HepG2 (cell line): ENCODE measurements around the gene FHL3. TPM values are rescaled to one million over a fixed set of nuclear protein-coding genes. Genes with fewer than 3 reads are reported as not detected.

Experiments used
- FLYWCH1 ChIP-seq: sonication (generic); formaldehyde crosslinking; IDR thresholded peaks from 2 replicates; pipeline ENCODE4 v1.8.1; 2023; ENCODE audit warnings: mild to moderate bottlenecking, missing genetic modification reagents
- GABPB1 ChIP-seq: IDR thresholded peaks from 2 replicates; pipeline ENCODE4 v1.6.1; 2016; ENCODE audit warnings: mild to moderate bottlenecking, missing genetic modification reagents, moderate library complexity, missing compliant biosample characterization
- HDAC1 ChIP-seq: sonication (generic); formaldehyde crosslinking; IDR thresholded peaks from 2 replicates; pipeline ENCODE4 v1.5.1; 2020; ENCODE audit warnings: mild to moderate bottlenecking, missing genetic modification reagents
- HNRNPLL ChIP-seq: fragments of 200-400 bp; formaldehyde crosslinking; IDR thresholded peaks from 2 replicates; pipeline ENCODE4 v1.6.1; 2017; ENCODE audit warnings: mild to moderate bottlenecking, low read depth, low read length; ENCODE audit not compliant: poor library complexity, severe bottlenecking
- HOXA3 ChIP-seq: sonication (generic); formaldehyde crosslinking; IDR thresholded peaks from 2 replicates; pipeline ENCODE4 v1.5.0; 2020; ENCODE audit warnings: missing genetic modification reagents
- ISL2 ChIP-seq: sonication (generic); formaldehyde crosslinking; IDR thresholded peaks from 2 replicates; pipeline ENCODE4 v1.5.0; 2020; ENCODE audit warnings: missing genetic modification reagents
- ZNF432 ChIP-seq: sonication (generic); formaldehyde crosslinking; IDR thresholded peaks from 2 replicates; pipeline ENCODE4 v1.5.0; 2020; ENCODE audit warnings: missing genetic modification reagents, mild to moderate bottlenecking, borderline replicate concordance
- ZNF577 ChIP-seq: sonication (generic); formaldehyde crosslinking; IDR thresholded peaks from 2 replicates; pipeline ENCODE4 v1.4.0; 2020; ENCODE audit warnings: mild to moderate bottlenecking, low read depth, missing genetic modification reagents, borderline replicate concordance
- polyA plus RNA-seq, 8 experiments: library from polyadenylated mRNA; depleted of rRNA in 3 of 8; stranded (reverse) in 7 of 8; unstranded in 1 of 8; fragments of >200 nt; fragmentation: Illumina TruSeq in 4 of 8; extraction: Trizol in 4 of 8; gene quantifications; 2 replicates each; pipeline versions ENCODE4 v1.2.1 to v1.2.3, GENCODE V29; 2011 to 2016; ENCODE audit warnings: low read depth in 4 of 8, missing spikeins in 1 of 8, mixed read lengths in 1 of 8; ENCODE audit not compliant: insufficient read depth in 1 of 8
- total RNA-seq, 5 experiments: library from RNA; depleted of rRNA; stranded (reverse); fragments of >200 nt; fragmentation: Illumina TruSeq; extraction: Trizol; gene quantifications; 2 replicates each; pipeline ENCODE4 v1.2.3, GENCODE V29; 2016; ENCODE audit warnings: low read depth in 1 of 5
- TF ChIP-seq, protein P1 (sequence below): sonication (generic); formaldehyde crosslinking; IDR thresholded peaks from 2 replicates; pipeline ENCODE4 v1.4.0; 2020; ENCODE audit warnings: missing genetic modification reagents
- TF ChIP-seq, protein P2 (sequence below): sonication (generic); formaldehyde crosslinking; IDR thresholded peaks from 2 replicates; pipeline ENCODE4 v1.8.1; 2023; ENCODE audit warnings: mild to moderate bottlenecking, missing genetic modification reagents, borderline replicate concordance
- TF ChIP-seq, protein P3 (sequence below): sonication (generic); formaldehyde crosslinking; IDR thresholded peaks from 2 replicates; pipeline ENCODE4 v1.4.0; 2020; ENCODE audit warnings: missing genetic modification reagents
- TF ChIP-seq, protein P4 (sequence below): sonication (generic); formaldehyde crosslinking; IDR thresholded peaks from 2 replicates; pipeline ENCODE4 v1.4.0; 2020; ENCODE audit warnings: missing genetic modification reagents
- TF ChIP-seq, protein P5 (sequence below): sonication (generic); formaldehyde crosslinking; IDR thresholded peaks from 2 replicates; pipeline ENCODE4 v1.5.0; 2020; ENCODE audit warnings: mild to moderate bottlenecking, missing genetic modification reagents, moderate library complexity
- TF ChIP-seq, protein P6 (sequence below): sonication (generic); formaldehyde crosslinking; IDR thresholded peaks from 2 replicates; pipeline ENCODE4 v1.8.0; 2022; ENCODE audit warnings: missing genetic modification reagents, mild to moderate bottlenecking, inconsistent platforms, borderline replicate concordance
- TF ChIP-seq, protein P7 (sequence below): sonication (generic); formaldehyde crosslinking; IDR thresholded peaks from 2 replicates; pipeline ENCODE4 v1.8.1; 2022; ENCODE audit warnings: mild to moderate bottlenecking, missing genetic modification reagents
- TF ChIP-seq, protein P8 (sequence below): sonication (generic); formaldehyde crosslinking; conservative IDR thresholded peaks from 2 replicates; pipeline ENCODE4 v1.8.1; 2023; ENCODE audit warnings: missing genetic modification reagents

Gene FHL3
- total and polyA plus RNA-seq, 2 of the 13 experiments (the other 11 are each of a cell fraction or from before 2014, with no cell fraction given): 2.8 to 6.6 TPM

DNA sequence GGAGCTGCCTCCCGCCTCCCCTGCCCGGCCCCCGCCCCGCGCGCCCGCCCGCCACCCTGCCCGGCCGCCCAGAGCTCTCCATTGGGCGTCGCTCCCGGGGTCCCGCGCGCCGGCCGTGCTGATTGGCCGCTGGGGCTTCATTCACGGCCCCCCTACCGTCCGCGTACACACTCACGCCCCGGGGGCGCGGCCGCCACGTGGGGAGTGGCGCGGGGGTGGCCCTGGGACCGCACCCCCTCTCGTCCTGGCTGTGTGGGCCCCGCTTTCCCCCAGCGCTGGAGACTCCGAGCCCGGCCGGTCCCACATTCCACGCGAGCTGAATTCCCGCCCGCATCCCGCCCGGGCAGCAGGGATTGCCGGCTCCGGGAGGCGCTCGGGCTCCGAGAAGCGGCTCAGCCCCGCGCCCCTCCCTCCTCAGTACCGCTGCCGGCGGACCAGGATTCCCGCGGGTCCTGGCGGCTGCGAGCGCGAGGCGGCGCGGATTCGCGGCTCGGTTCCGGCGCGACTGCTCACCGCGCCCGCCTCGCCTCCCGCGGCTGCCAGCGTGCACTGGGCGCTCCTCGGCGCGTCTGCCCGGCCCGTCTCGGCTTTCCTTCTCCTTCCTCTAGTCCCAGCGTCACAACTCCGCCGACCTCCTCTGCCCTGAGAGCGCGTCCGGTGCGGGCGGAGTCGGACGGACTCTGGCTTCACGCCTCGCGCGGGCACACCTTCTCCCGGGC, 41.7 kb upstream of the FHL3 start (continued):
- TF ChIP-seq HNRNPLL: peak; percentile 29
- TF ChIP-seq, protein P1, sequence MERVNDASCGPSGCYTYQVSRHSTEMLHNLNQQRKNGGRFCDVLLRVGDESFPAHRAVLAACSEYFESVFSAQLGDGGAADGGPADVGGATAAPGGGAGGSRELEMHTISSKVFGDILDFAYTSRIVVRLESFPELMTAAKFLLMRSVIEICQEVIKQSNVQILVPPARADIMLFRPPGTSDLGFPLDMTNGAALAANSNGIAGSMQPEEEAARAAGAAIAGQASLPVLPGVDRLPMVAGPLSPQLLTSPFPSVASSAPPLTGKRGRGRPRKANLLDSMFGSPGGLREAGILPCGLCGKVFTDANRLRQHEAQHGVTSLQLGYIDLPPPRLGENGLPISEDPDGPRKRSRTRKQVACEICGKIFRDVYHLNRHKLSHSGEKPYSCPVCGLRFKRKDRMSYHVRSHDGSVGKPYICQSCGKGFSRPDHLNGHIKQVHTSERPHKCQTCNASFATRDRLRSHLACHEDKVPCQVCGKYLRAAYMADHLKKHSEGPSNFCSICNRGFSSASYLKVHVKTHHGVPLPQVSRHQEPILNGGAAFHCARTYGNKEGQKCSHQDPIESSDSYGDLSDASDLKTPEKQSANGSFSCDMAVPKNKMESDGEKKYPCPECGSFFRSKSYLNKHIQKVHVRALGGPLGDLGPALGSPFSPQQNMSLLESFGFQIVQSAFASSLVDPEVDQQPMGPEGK (CRISPR knock-in tag): peak; percentile 86
- 0 out of 2 replicates have a peak, but pooled peaks have one; percentile 12 for TF ChIP-seq HOXA3
- TF ChIP-seq FLYWCH1 (CRISPR knock-in tag): no peak
- no peak for TF ChIP-seq ZNF432 (CRISPR knock-in tag)
- TF ChIP-seq, protein P2, sequence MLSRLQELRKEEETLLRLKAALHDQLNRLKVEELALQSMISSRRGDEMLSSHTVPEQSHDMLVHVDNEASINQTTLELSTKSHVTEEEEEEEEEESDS (CRISPR knock-in tag): 0 out of 2 replicates have a peak, but pooled peaks have one; percentile 29
- TF ChIP-seq, protein P3, sequence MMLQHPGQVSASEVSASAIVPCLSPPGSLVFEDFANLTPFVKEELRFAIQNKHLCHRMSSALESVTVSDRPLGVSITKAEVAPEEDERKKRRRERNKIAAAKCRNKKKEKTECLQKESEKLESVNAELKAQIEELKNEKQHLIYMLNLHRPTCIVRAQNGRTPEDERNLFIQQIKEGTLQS (CRISPR knock-in tag): 0 out of 2 replicates have a peak, but pooled peaks have one; percentile 42
- TF ChIP-seq HDAC1 (CRISPR knock-in tag): 0 out of 2 replicates have a peak, but pooled peaks have one; percentile 26
- TF ChIP-seq ZNF577: no peak
- TF ChIP-seq, protein P4, sequence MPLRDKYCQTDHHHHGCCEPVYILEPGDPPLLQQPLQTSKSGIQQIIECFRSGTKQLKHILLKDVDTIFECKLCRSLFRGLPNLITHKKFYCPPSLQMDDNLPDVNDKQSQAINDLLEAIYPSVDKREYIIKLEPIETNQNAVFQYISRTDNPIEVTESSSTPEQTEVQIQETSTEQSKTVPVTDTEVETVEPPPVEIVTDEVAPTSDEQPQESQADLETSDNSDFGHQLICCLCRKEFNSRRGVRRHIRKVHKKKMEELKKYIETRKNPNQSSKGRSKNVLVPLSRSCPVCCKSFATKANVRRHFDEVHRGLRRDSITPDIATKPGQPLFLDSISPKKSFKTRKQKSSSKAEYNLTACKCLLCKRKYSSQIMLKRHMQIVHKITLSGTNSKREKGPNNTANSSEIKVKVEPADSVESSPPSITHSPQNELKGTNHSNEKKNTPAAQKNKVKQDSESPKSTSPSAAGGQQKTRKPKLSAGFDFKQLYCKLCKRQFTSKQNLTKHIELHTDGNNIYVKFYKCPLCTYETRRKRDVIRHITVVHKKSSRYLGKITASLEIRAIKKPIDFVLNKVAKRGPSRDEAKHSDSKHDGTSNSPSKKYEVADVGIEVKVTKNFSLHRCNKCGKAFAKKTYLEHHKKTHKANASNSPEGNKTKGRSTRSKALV (CRISPR knock-in tag): peak; percentile 89; the same call in 1 of the 2 replicates
- TF ChIP-seq, protein P5, sequence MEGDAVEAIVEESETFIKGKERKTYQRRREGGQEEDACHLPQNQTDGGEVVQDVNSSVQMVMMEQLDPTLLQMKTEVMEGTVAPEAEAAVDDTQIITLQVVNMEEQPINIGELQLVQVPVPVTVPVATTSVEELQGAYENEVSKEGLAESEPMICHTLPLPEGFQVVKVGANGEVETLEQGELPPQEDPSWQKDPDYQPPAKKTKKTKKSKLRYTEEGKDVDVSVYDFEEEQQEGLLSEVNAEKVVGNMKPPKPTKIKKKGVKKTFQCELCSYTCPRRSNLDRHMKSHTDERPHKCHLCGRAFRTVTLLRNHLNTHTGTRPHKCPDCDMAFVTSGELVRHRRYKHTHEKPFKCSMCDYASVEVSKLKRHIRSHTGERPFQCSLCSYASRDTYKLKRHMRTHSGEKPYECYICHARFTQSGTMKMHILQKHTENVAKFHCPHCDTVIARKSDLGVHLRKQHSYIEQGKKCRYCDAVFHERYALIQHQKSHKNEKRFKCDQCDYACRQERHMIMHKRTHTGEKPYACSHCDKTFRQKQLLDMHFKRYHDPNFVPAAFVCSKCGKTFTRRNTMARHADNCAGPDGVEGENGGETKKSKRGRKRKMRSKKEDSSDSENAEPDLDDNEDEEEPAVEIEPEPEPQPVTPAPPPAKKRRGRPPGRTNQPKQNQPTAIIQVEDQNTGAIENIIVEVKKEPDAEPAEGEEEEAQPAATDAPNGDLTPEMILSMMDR (CRISPR knock-in tag): peak; percentile 38
- TF ChIP-seq, protein P6, sequence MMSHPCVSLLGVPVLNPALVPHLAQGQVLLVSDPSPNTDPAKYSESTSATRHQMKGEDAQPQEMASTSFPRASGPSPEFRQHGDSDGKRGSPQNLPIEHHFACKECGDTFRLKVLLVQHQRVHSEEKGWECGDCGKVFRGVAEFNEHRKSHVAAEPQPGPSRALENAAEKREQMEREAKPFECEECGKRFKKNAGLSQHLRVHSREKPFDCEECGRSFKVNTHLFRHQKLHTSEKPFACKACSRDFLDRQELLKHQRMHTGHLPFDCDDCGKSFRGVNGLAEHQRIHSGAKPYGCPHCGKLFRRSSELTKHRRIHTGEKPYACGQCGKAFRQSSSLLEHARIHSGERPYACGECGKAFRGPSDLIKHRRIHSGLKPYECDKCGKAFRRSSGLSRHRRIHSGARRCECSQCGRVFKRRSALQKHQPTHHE (CRISPR knock-in tag): 0 out of 2 replicates have a peak, but pooled peaks have one; percentile 64
- TF ChIP-seq, protein P7, sequence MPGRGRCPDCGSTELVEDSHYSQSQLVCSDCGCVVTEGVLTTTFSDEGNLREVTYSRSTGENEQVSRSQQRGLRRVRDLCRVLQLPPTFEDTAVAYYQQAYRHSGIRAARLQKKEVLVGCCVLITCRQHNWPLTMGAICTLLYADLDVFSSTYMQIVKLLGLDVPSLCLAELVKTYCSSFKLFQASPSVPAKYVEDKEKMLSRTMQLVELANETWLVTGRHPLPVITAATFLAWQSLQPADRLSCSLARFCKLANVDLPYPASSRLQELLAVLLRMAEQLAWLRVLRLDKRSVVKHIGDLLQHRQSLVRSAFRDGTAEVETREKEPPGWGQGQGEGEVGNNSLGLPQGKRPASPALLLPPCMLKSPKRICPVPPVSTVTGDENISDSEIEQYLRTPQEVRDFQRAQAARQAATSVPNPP (CRISPR knock-in tag): 0 out of 2 replicates have a peak, but pooled peaks have one; percentile 58
- TF ChIP-seq, protein P8, sequence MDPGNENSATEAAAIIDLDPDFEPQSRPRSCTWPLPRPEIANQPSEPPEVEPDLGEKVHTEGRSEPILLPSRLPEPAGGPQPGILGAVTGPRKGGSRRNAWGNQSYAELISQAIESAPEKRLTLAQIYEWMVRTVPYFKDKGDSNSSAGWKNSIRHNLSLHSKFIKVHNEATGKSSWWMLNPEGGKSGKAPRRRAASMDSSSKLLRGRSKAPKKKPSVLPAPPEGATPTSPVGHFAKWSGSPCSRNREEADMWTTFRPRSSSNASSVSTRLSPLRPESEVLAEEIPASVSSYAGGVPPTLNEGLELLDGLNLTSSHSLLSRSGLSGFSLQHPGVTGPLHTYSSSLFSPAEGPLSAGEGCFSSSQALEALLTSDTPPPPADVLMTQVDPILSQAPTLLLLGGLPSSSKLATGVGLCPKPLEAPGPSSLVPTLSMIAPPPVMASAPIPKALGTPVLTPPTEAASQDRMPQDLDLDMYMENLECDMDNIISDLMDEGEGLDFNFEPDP (CRISPR knock-in tag): 0 out of 2 replicates have a peak, but pooled peaks have one; percentile 8
- TF ChIP-seq GABPB1 (CRISPR knock-in tag): peak; percentile 28; the same call in 1 of the 2 replicates
- no peak for TF ChIP-seq ISL2
